CD4-positive, alpha-beta T cell (primary cell): Measurements from ENCODE around the gene TPD52L1. TPM values are rescaled to one million over a fixed set of nuclear protein-coding genes. Genes with fewer than 3 reads are reported as not detected.

Experiments used
- ATAC-seq: fragments of 200-7000 bp; cut with Tn5 transposase; one replicate; pipeline ENCODE4 v1.10.0; 2022; ENCODE audit warnings: mild to moderate bottlenecking; ENCODE audit not compliant: poor library complexity
- CTCF ChIA-PET: fragments of 350-600 bp; sonication (Branson Sonifier 250); formaldehyde crosslinking; loops from one replicate; lab custom pipeline; 2021; ENCODE audit warnings: antibody characterized with exemption, inconsistent platforms; lab: Charles Lee
- POLR2A ChIA-PET: fragments of 350-600 bp; sonication (Branson Sonifier 250); formaldehyde crosslinking; loops from one replicate; lab custom pipeline; 2021; ENCODE audit warnings: antibody characterized with exemption, inconsistent platforms; lab: Charles Lee
- DNase-seq, 14 experiments: peaks; one replicate each; pipeline ENCODE4 v3.0.0-alpha.2; 2013 to 2020; ENCODE audit warnings: mixed read lengths in 2 of 14
- H3K27ac ChIP-seq, 2 donors: one replicate each; pipeline versions ENCODE4 v1.5.1 to v1.7.0; 2013; ENCODE audit warnings: low read length in 2 of 2, low read depth in 1 of 2, mild to moderate bottlenecking in 1 of 2
- H3K27me3 ChIP-seq, 2 experiments: 1 replicate in 1 of 2; 2 replicates in 1 of 2; pipeline versions ENCODE4 v1.6.1 to v1.7.0; 2013; ENCODE audit warnings: low read length in 2 of 2, control low read depth in 1 of 2, mild to moderate bottlenecking in 1 of 2, moderate library complexity in 1 of 2; ENCODE audit not compliant: insufficient read depth in 2 of 2, control insufficient read depth in 1 of 2
- H3K36me3 ChIP-seq: one replicate; pipeline ENCODE4 v1.6.1; 2013; ENCODE audit warnings: low read length, control low read depth; ENCODE audit not compliant: insufficient read depth
- H3K4me1 ChIP-seq: one replicate; pipeline ENCODE4 v1.6.1; 2013; ENCODE audit warnings: low read length, control low read depth; ENCODE audit not compliant: insufficient read depth
- H3K4me3 ChIP-seq: one replicate; pipeline ENCODE4 v1.5.1; 2013; ENCODE audit warnings: mild to moderate bottlenecking, low read length, moderate library complexity
- H3K9me3 ChIP-seq, 2 experiments: 1 replicate in 1 of 2; 2 replicates in 1 of 2; pipeline versions ENCODE4 v1.6.1 to v1.7.0; 2013; ENCODE audit warnings: low read length in 2 of 2, mild to moderate bottlenecking in 2 of 2, control low read depth in 1 of 2, moderate library complexity in 1 of 2; ENCODE audit not compliant: control insufficient read depth in 1 of 2, insufficient read depth in 1 of 2
- H3K27ac Mint-ChIP-seq: one replicate; pipeline ENCODE4 v1.8.0; 2020; ENCODE audit warnings: mixed read lengths
- H3K27me3 Mint-ChIP-seq: one replicate; pipeline ENCODE4 v1.8.0; 2021; ENCODE audit warnings: mixed read lengths
- H3K36me3 Mint-ChIP-seq: one replicate; pipeline ENCODE4 v1.8.0; 2021; ENCODE audit warnings: low read depth, mixed read lengths
- H3K4me1 Mint-ChIP-seq: one replicate; pipeline ENCODE4 v1.8.0; 2021; ENCODE audit warnings: low read depth, mixed read lengths
- H3K4me3 Mint-ChIP-seq: one replicate; pipeline ENCODE4 v1.8.0; 2020; ENCODE audit warnings: mild to moderate bottlenecking, mixed read lengths
- H3K9me3 Mint-ChIP-seq: one replicate; pipeline ENCODE4 v1.8.0; 2020; ENCODE audit warnings: mixed read lengths
- CTCF ChIP-seq: fragments of 200-600 bp; IDR thresholded peaks from one replicate; pipeline ENCODE4 v1.8.0; 2022; ENCODE audit warnings: antibody characterized with exemption, mild to moderate bottlenecking
- intact Hi-C, 2 experiments: fragments of 100-400 bp; cut with DNase I in 1 of 2; cut with micrococcal nuclease in 1 of 2; formaldehyde crosslinking; loops; one replicate each; pipeline versions ENCODE4 v1.15.1 to v1.9.0; 2023 to 2025; cut with DNase I, micrococcal nuclease
- total RNA-seq, 174 experiments: library from RNA in 2 of 174; stranded (reverse) in 2 of 174; gene quantifications; one replicate each; pipeline ENCODE4 v1.2.3 and lab custom pipeline; 2021 to 2026

Gene TPD52L1
- total RNA-seq, 2 experiments from 2014 or later = not detected

- Histone ChIP-seq H3K27me3 (no peaks in the 10 kb centered on the region), H3K4me3 (no peak overlapping the region), H3K4me1 (no peaks in the 10 kb centered on the region), H3K36me3 (no peaks in the 10 kb centered on the region), H3K27ac (no peak overlapping the region), H3K9me3 (no peaks in the 10 kb centered on the region)
- H3K36me3 Mint-ChIP-seq = no peaks in the 10 kb centered on the region
- no peaks in the 10 kb centered on the region for H3K4me1 Mint-ChIP-seq
- no peak for DNase-seq
- H3K4me3 Mint-ChIP-seq = no peak overlapping the region
- POLR2A ChIA-PET = no interaction called here
- no peaks in the 10 kb centered on the region for H3K9me3 Mint-ChIP-seq
- no peak for ATAC-seq
- intact Hi-C loops = no loop called here
- no peak overlapping the region for H3K27ac Mint-ChIP-seq
- H3K27me3 Mint-ChIP-seq = peaks cover 22% of the 10 kb centered on the region
- TF ChIP-seq CTCF = no peak
- CTCF ChIA-PET = no interaction called here
These were observed 62.4 kb downstream of the TPD52L1 start for GRCh38 chr6:125216015-125216414.

- Mint-ChIP-seq H3K27ac (no peak overlapping the region), H3K4me3 (no peak overlapping the region), H3K36me3 (no peaks in the 10 kb centered on the region), H3K9me3 (no peaks in the 10 kb centered on the region), H3K27me3 (peaks cover 17% of the 10 kb centered on the region), H3K4me1 (no peaks in the 10 kb centered on the region)
- ChIA-PET POLR2A (no interaction called here), CTCF (no interaction called here)
- Histone ChIP-seq H3K36me3 (no peaks in the 10 kb centered on the region), H3K4me3 (no peak overlapping the region), H3K9me3 (no peaks in the 10 kb centered on the region), H3K4me1 (no peaks in the 10 kb centered on the region), H3K27ac (no peak overlapping the region), H3K27me3 (no peaks in the 10 kb centered on the region)
- intact Hi-C loops = no loop called here
- no peak for DNase-seq
- TF ChIP-seq CTCF = no peak
- ATAC-seq = no peak
These were observed 63.8 kb downstream of the TPD52L1 start for GRCh38 chr6:125217369-125217768.

GRCh38 chr6:125217992-125218391 is 64.4 kb downstream of the TPD52L1 start:
- Mint-ChIP-seq H3K27ac (no peak overlapping the region), H3K4me1 (no peaks in the 10 kb centered on the region), H3K4me3 (no peak overlapping the region), H3K9me3 (no peaks in the 10 kb centered on the region), H3K36me3 (no peaks in the 10 kb centered on the region), H3K27me3 (peaks cover 17% of the 10 kb centered on the region)
- intact Hi-C loops = no loop called here
- ATAC-seq (no peak), DNase-seq (no peak)
- ChIA-PET POLR2A (no interaction called here), CTCF (no interaction called here)
- Histone ChIP-seq H3K9me3 (no peaks in the 10 kb centered on the region), H3K4me3 (no peak overlapping the region), H3K4me1 (no peaks in the 10 kb centered on the region), H3K36me3 (no peaks in the 10 kb centered on the region), H3K27me3 (no peaks in the 10 kb centered on the region), H3K27ac (no peak overlapping the region)
- no peak for TF ChIP-seq CTCF
